ENCODE data around the gene MTR.
"Not testable (repeated sequence)": the region's sequence is repeated elsewhere in the genome, so short reads cannot be mapped to it uniquely, and the experiment has no call there.

MTR gene

GRCh38 chr1:236833575-236833974 lies 38.5 kb downstream of the MTR start:
- no peak for DNase-seq (ENCODE audit: low spot score)

GRCh38 chr1:236834876-236835275 lies 39.8 kb downstream of the MTR start:
- DNase-seq (ENCODE audit: low spot score), result no peak

GRCh38 chr1:236835491-236835890 lies 40.4 kb downstream of the MTR start:
- DNase-seq (ENCODE audit: low spot score), result no peak

GRCh38 chr1:236836157-236836556 lies 41.1 kb downstream of the MTR start:
- DNase-seq (ENCODE audit: low spot score), result no peak

GRCh38 chr1:236837115-236837514 lies 42.0 kb downstream of the MTR start:
- no peak for DNase-seq (ENCODE audit: low spot score)

GRCh38 chr1:236837897-236838296 lies 42.8 kb downstream of the MTR start:
- no peak for DNase-seq (ENCODE audit: low spot score)

GRCh38 chr1:236841341-236841740 lies 46.2 kb downstream of the MTR start:
- no peak for DNase-seq (ENCODE audit: low spot score)

- peak; percentile 84 for DNase-seq (ENCODE audit: low spot score)
Observed at GRCh38 chr1:236844499-236845271, 49.6 kb downstream of the MTR start.

- no peak for DNase-seq (ENCODE audit: low spot score)
Observed at GRCh38 chr1:236845830-236846229, 50.7 kb downstream of the MTR start.

- no peak for DNase-seq (ENCODE audit: low spot score)
Observed at GRCh38 chr1:236848274-236848923, 53.3 kb downstream of the MTR start.

- no peak for DNase-seq (ENCODE audit: low spot score)
Observed at GRCh38 chr1:236850077-236850979, 55.2 kb downstream of the MTR start.

- no peak for DNase-seq (ENCODE audit: low spot score)
Observed at GRCh38 chr1:236851871-236852270, 56.8 kb downstream of the MTR start.

GRCh38 chr1:236853921-236854604 lies 59.0 kb downstream of the MTR start:
- peak; percentile 60 for DNase-seq (ENCODE audit: low spot score)

GRCh38 chr1:236854605-236854983 lies 59.5 kb downstream of the MTR start:
- DNase-seq (ENCODE audit: low spot score), result peak; percentile 71

- DNase-seq (ENCODE audit: low spot score), result not testable (repeated sequence)
Observed at GRCh38 chr1:236856649-236857048, 61.6 kb downstream of the MTR start.

- DNase-seq (ENCODE audit: low spot score), result no peak
Observed at GRCh38 chr1:236858165-236858564, 63.1 kb downstream of the MTR start.

- DNase-seq (ENCODE audit: low spot score), result no peak
Observed at GRCh38 chr1:236860101-236860500, 65.0 kb downstream of the MTR start.

- no peak for DNase-seq (ENCODE audit: low spot score)
Observed at GRCh38 chr1:236860674-236861073, 65.6 kb downstream of the MTR start.

GRCh38 chr1:236861560-236862218 lies 66.6 kb downstream of the MTR start:
- DNase-seq (ENCODE audit: low spot score), result no peak

- DNase-seq (ENCODE audit: low spot score), result no peak
Observed at GRCh38 chr1:236862219-236862591, 67.1 kb downstream of the MTR start.

GRCh38 chr1:236862615-236863211 lies 67.6 kb downstream of the MTR start:
- peak; percentile 17 for DNase-seq (ENCODE audit: low spot score)

Data from AG08395 (cell line).